ENCODE data around the gene HAVCR1. TPM values are rescaled to one million over a fixed set of nuclear protein-coding genes. Genes with fewer than 3 reads are reported as not detected.
"Not testable (repeated sequence)": the region's sequence is repeated elsewhere in the genome, so short reads cannot be mapped to it uniquely, and the experiment has no call there.

The HAVCR1 gene
- total RNA-seq, 1 experiment from 2014 or later, result not detected

DNA sequence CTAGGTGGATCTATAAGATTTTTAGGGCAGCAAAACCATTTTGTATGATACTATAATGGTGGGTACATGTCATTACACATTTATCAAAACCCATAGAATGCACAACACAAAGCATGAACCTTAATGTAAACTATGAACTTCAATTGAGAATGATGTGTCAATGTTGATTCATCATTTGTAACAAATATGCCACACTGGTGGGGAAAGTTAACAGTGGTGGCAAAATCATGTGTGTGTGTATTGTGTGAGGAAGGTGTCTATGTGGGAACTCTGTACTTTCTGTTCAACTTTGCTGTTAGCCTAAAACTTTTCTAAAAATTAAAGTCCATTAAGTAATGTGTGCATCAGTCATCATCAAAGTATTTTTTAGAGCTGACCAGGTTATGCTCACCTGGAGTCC lies 38.9 kb downstream of the HAVCR1 start:
- H3K27ac ChIP-seq (ENCODE audit: low read depth, low read length), result no peak overlapping the region
- ATAC-seq (no peak), DNase-seq (ENCODE audit: low read depth, low spot score) (no peak)
- POLR2A ChIA-PET, result no interaction called here
- no peaks in the 10 kb centered on the region for H3K9me3 ChIP-seq (ENCODE audit: control insufficient read depth in 1 of 2, insufficient read depth in 1 of 2, low read depth in 1 of 2, low read length in 2 of 2)
- no peaks in the 10 kb centered on the region for H4K20me1 ChIP-seq (ENCODE audit: insufficient read depth)
- no peaks in the 10 kb centered on the region for H3K9me2 ChIP-seq (ENCODE audit: insufficient read depth)
- H3K9ac ChIP-seq (ENCODE audit: low read length), result no peak overlapping the region
- RAD21 ChIA-PET (ENCODE audit: low non-redundant PET in 1 of 2, low total read pairs in 2 of 2, uncharacterized antibody in 2 of 2, unreplicated experiment in 2 of 2), result no interaction called here
- TF ChIP-seq EZH2phosphoT487 (IDR thresholded peaks at IDR 0.05; ENCODE audit: borderline replicate concordance) (no peak), CEBPB (IDR thresholded peaks at IDR 0.05; ENCODE audit: low read depth) (no peak), SIN3A (IDR thresholded peaks at IDR 0.05; ENCODE audit: low read depth) (no peak), YY1 (IDR thresholded peaks at IDR 0.05; ENCODE audit: extremely low read depth, insufficient replicate concordance, low read depth, low read length) (no peak), EGR1 (IDR thresholded peaks at IDR 0.05; ENCODE audit: low read depth) (no peak), FOSL1 (IDR thresholded peaks at IDR 0.05; ENCODE audit: low read depth) (no peak), EZH2 (IDR thresholded peaks at IDR 0.05) (no peak), SP1 (IDR thresholded peaks at IDR 0.05; ENCODE audit: low read depth) (no peak), RAD21 (IDR thresholded peaks at IDR 0.05; ENCODE audit: low read depth) (no peak), TCF7L2 (IDR thresholded peaks at IDR 0.05; ENCODE audit: borderline replicate concordance, extremely low read depth, insufficient read depth, insufficient read length) (no peak), POLR2AphosphoS5 (IDR thresholded peaks at IDR 0.05; ENCODE audit: low read depth, low read length) (no peak), ZNF274 (IDR thresholded peaks at IDR 0.05; ENCODE audit: low read depth, low read length) (no peak), CBX3 (IDR thresholded peaks at IDR 0.05; ENCODE audit: low read depth) (no peak), SRF (IDR thresholded peaks at IDR 0.05; ENCODE audit: low read depth) (no peak), ZFX (IDR thresholded peaks at IDR 0.05) (no peak)
- TF ChIP-seq, protein P1, sequence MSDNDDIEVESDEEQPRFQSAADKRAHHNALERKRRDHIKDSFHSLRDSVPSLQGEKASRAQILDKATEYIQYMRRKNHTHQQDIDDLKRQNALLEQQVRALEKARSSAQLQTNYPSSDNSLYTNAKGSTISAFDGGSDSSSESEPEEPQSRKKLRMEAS (IDR thresholded peaks at IDR 0.05), result no peak
- TF ChIP-seq, protein P2, sequence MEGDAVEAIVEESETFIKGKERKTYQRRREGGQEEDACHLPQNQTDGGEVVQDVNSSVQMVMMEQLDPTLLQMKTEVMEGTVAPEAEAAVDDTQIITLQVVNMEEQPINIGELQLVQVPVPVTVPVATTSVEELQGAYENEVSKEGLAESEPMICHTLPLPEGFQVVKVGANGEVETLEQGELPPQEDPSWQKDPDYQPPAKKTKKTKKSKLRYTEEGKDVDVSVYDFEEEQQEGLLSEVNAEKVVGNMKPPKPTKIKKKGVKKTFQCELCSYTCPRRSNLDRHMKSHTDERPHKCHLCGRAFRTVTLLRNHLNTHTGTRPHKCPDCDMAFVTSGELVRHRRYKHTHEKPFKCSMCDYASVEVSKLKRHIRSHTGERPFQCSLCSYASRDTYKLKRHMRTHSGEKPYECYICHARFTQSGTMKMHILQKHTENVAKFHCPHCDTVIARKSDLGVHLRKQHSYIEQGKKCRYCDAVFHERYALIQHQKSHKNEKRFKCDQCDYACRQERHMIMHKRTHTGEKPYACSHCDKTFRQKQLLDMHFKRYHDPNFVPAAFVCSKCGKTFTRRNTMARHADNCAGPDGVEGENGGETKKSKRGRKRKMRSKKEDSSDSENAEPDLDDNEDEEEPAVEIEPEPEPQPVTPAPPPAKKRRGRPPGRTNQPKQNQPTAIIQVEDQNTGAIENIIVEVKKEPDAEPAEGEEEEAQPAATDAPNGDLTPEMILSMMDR (IDR thresholded peaks at IDR 0.05 in 2 of 3, conservative IDR thresholded peaks at IDR 0.05 in 1 of 3; ENCODE audit: borderline replicate concordance in 1 of 3, insufficient read depth in 1 of 3, low read depth in 2 of 3, low read length in 2 of 3), result no peak
- TF ChIP-seq, protein P3, sequence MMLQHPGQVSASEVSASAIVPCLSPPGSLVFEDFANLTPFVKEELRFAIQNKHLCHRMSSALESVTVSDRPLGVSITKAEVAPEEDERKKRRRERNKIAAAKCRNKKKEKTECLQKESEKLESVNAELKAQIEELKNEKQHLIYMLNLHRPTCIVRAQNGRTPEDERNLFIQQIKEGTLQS (IDR thresholded peaks at IDR 0.05), result no peak
- TF ChIP-seq, protein P4, sequence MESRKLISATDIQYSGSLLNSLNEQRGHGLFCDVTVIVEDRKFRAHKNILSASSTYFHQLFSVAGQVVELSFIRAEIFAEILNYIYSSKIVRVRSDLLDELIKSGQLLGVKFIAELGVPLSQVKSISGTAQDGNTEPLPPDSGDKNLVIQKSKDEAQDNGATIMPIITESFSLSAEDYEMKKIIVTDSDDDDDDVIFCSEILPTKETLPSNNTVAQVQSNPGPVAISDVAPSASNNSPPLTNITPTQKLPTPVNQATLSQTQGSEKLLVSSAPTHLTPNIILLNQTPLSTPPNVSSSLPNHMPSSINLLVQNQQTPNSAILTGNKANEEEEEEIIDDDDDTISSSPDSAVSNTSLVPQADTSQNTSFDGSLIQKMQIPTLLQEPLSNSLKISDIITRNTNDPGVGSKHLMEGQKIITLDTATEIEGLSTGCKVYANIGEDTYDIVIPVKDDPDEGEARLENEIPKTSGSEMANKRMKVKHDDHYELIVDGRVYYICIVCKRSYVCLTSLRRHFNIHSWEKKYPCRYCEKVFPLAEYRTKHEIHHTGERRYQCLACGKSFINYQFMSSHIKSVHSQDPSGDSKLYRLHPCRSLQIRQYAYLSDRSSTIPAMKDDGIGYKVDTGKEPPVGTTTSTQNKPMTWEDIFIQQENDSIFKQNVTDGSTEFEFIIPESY (IDR thresholded peaks at IDR 0.05; ENCODE audit: extremely low read depth, insufficient replicate concordance, low read length), result no peak
- no peak overlapping the region for H3K4me2 ChIP-seq (ENCODE audit: low read length)
- CTCF ChIA-PET, result no interaction called here
- H3K4me1 ChIP-seq (ENCODE audit: control insufficient read depth in 1 of 2, insufficient read depth in 2 of 2, low read length in 2 of 2), result no peaks in the 10 kb centered on the region
- H3K27me3 ChIP-seq (ENCODE audit: insufficient read depth, low read length), result peaks cover 5% of the 10 kb centered on the region; the same call in 1 of the 2 replicates
- no peaks in the 10 kb centered on the region for H3K79me2 ChIP-seq (ENCODE audit: insufficient read depth, low read length)
- no peak overlapping the region for H3K4me3 ChIP-seq (replicated peaks in 1 of 2; ENCODE audit: low read depth in 1 of 2, low read length in 2 of 2)
- no TSS peak for BruUV-seq (replicated peaks)
- intact Hi-C loops (cut with micrococcal nuclease), result no loop called here
- no peaks in the 10 kb centered on the region for H3K36me3 ChIP-seq (ENCODE audit: control insufficient read depth in 1 of 2, insufficient read depth in 2 of 2, low read length in 2 of 2)
- H2AFZ ChIP-seq (ENCODE audit: low read depth, low read length, poor library complexity, severe bottlenecking), result no peak overlapping the region

DNA sequence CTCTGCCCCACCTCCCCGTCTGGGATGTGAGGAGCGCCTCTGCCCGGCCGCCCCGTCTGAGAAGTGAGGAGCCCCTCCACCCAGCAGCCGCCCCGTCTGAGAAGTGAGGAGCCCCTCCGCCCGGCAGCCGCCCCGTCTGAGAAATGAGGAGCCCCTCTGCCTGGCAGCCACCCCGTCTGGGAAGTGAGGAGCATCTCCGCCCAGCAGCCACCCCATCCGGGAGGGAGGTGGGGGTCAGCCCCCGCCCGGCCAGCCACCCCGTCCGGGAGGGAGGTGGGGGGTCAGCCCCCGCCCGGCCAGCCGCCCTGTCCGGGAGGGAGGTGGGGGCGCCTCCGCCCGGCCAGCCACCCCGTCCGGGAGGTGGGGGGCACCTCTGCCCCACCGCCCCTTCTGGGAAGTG lies 44.8 kb downstream of the HAVCR1 start:
- H3K27ac ChIP-seq (ENCODE audit: low read depth, low read length); H3K36me3 ChIP-seq (ENCODE audit: control insufficient read depth in 1 of 2, insufficient read depth in 2 of 2, low read length in 2 of 2); H2AFZ ChIP-seq (ENCODE audit: low read depth, low read length, poor library complexity, severe bottlenecking); H3K9me3 ChIP-seq (ENCODE audit: control insufficient read depth in 1 of 2, insufficient read depth in 1 of 2, low read depth in 1 of 2, low read length in 2 of 2); H3K4me2 ChIP-seq (ENCODE audit: low read length); POLR2A ChIA-PET; H3K9ac ChIP-seq (ENCODE audit: low read length); H3K4me3 ChIP-seq (replicated peaks in 1 of 2; ENCODE audit: low read depth in 1 of 2, low read length in 2 of 2); intact Hi-C loops (cut with micrococcal nuclease); H4K20me1 ChIP-seq (ENCODE audit: insufficient read depth); DNase-seq (ENCODE audit: low read depth, low spot score); CTCF ChIA-PET; H3K9me2 ChIP-seq (ENCODE audit: insufficient read depth); BruUV-seq (replicated peaks); H3K27me3 ChIP-seq (ENCODE audit: insufficient read depth, low read length); H3K4me1 ChIP-seq (ENCODE audit: control insufficient read depth in 1 of 2, insufficient read depth in 2 of 2, low read length in 2 of 2); ATAC-seq; RAD21 ChIA-PET (ENCODE audit: low non-redundant PET in 1 of 2, low total read pairs in 2 of 2, uncharacterized antibody in 2 of 2, unreplicated experiment in 2 of 2); H3K79me2 ChIP-seq (ENCODE audit: insufficient read depth, low read length): not testable (repeated sequence)
